ENCODE measurements around the gene KCTD18. TPM values are rescaled to one million over a fixed set of nuclear protein-coding genes. Genes with fewer than 3 reads are reported as not detected.
A peak's percentile ranks its signal among the peaks of the same experiment; 100 is the strongest.

Gene KCTD18
- total and polyA plus RNA-seq, 10 of the 15 experiments (the other 5 are each of a cell fraction or from before 2014, with no cell fraction given): 1.4 to 16.9 (median 12.5) TPM

GRCh38 chr2:200470230-200470629, 39.6 kb downstream of the KCTD18 start:
- peaks cover 0 to 4% of the 10 kb centered on the region in 2 experiments for H3K36me3 ChIP-seq (ENCODE audit: control insufficient read depth in 2 of 2, insufficient read depth in 2 of 2, low read length in 1 of 2)
- H3K27ac ChIP-seq (ENCODE audit: control insufficient read depth, insufficient read depth): no peak overlapping the region
- H4K20me1 ChIP-seq (ENCODE audit: control insufficient read depth, insufficient read depth): no peaks in the 10 kb centered on the region
- H3K9ac ChIP-seq (ENCODE audit: control insufficient read depth, insufficient read depth, low read length): no peak overlapping the region
- intact Hi-C loops (cut with micrococcal nuclease; ENCODE audit: unreplicated experiment) (loop anchor here (2.0 kb wide), 2 partner anchors 15 to 163 kb away; partner anchors contain the start of gene SPATS2L), in situ Hi-C loops (cut with MboI) (loop anchor here (5.0 kb wide), 1 partner anchor 493 kb away; no protein-coding TSS in a partner anchor)
- no peak overlapping the region for H3K4me3 ChIP-seq
- no peak for FAIRE-seq
- 95% methylated on average over 3 of the region's 3 CpGs for WGBS (ENCODE audit: insufficient coverage, insufficient replicate concordance, low lambda C conversion rate, missing lambda C conversion rate)
- DNase-seq (ENCODE audit: low read depth, low spot score): no peak
- H3K27me3 ChIP-seq (replicated peaks in 1 of 2; ENCODE audit: control insufficient read depth in 2 of 2, insufficient read depth in 2 of 2, low read length in 1 of 2): no peaks in the 10 kb centered on the region
- no peaks in the 10 kb centered on the region for H3K79me2 ChIP-seq (ENCODE audit: control insufficient read depth, insufficient read depth, low read length)
- no peak for ATAC-seq
- peaks cover 30% of the 10 kb centered on the region for H3K4me1 ChIP-seq (ENCODE audit: control insufficient read depth, insufficient read depth, low read length)
- no peak overlapping the region for H2AFZ ChIP-seq (ENCODE audit: control insufficient read depth, low read depth, low read length)
- no TSS peak for BruUV-seq (replicated peaks)
- 0 out of 2 replicates have a peak overlapping the region, but pooled peaks have one; percentile 7 for H3K4me2 ChIP-seq (ENCODE audit: control insufficient read depth, insufficient read depth)
- ChIA-PET RAD21 (ENCODE audit: unreplicated experiment) (interaction anchor here (0.6 to 5.5 kb wide), 7 partner anchors 8 to 268 kb away, joined by 3 to 91 read pairs (median 5); partner anchors contain the start of gene SPATS2L), SMC1A (ENCODE audit: uncharacterized antibody, unreplicated experiment) (interaction anchor here (0.5 to 5.3 kb wide), 14 partner anchors 9 to 491 kb away, joined by 3 to 74 read pairs (median 6); partner anchors contain the start of gene SPATS2L), POLR2A (interaction anchor here (0.5 to 1.3 kb wide), 5 partner anchors 12 to 559 kb away, joined by 3 to 9 read pairs (median 3); no protein-coding TSS in a partner anchor), CTCF (interaction anchor here (0.7 to 4.9 kb wide), 10 partner anchors 9 to 491 kb away, joined by 3 to 147 read pairs (median 25); no protein-coding TSS in a partner anchor)
- no peak for TF ChIP-seq BACH1 (IDR thresholded peaks at IDR 0.05; ENCODE audit: borderline replicate concordance)
- TF ChIP-seq BCL11A (IDR thresholded peaks at IDR 0.05; ENCODE audit: low read depth, low read length): peak; percentile 13; the same call in 1 of the 2 replicates
- peak; percentile 75 for TF ChIP-seq MTA2 (IDR thresholded peaks at IDR 0.05; ENCODE audit: low read depth)
- peak; percentile 6 to 26; a peak in 3 of 4 replicates for TF ChIP-seq IKZF2 (IDR thresholded peaks at IDR 0.05)
- 0 out of 2 replicates have a peak, but pooled peaks have one; percentile 7 for TF ChIP-seq SMC3 (IDR thresholded peaks at IDR 0.05; ENCODE audit: borderline replicate concordance, low read length)
- no peak for TF ChIP-seq ETV6 (conservative IDR thresholded peaks at IDR 0.05 in 1 of 2, IDR thresholded peaks at IDR 0.05 in 1 of 2; ENCODE audit: borderline replicate concordance in 1 of 2, low read depth in 1 of 2)
- TF ChIP-seq SUZ12 (IDR thresholded peaks at IDR 0.05; ENCODE audit: unreplicated experiment): no peak
- TF ChIP-seq POU2F2 (IDR thresholded peaks at IDR 0.05; ENCODE audit: borderline replicate concordance, low read depth, low read length): no peak
- peak; percentile 28; the same call in 1 of the 2 replicates for TF ChIP-seq IKZF1 (conservative IDR thresholded peaks at IDR 0.05)
- H3K9me3 ChIP-seq (replicated peaks; ENCODE audit: control insufficient read depth, insufficient read depth, low read length): no peaks in the 10 kb centered on the region
